Adrenal gland (tissue), 19 donors: ENCODE data around the gene FAM20C. TPM values are rescaled to one million over a fixed set of nuclear protein-coding genes. Genes with fewer than 3 reads are reported as not detected.

Experiments used
- DNase-seq, 7 donors: peaks; one replicate each; pipeline ENCODE4 v3.0.0-alpha.2; 2019 to 2020
- H3K27ac ChIP-seq, 5 donors: fragments of 200-600 bp; sonication (generic) in 4 of 5; 1 replicate in 3 of 5; 2 replicates in 2 of 5; pipeline versions ENCODE4 v1.5.1 to v1.8.0; 2016 to 2020; ENCODE audit warnings: mild to moderate bottlenecking in 1 of 5
- H3K27me3 ChIP-seq: fragments of 200-600 bp; 2 replicates; pipeline ENCODE4 v1.8.0; 2021
- H3K36me3 ChIP-seq, 2 donors: fragments of 200-600 bp; replicated peaks in 1 of 2; 1 replicate in 1 of 2; 2 replicates in 1 of 2; pipeline versions ENCODE4 v1.5.1 to v1.8.0; 2018 to 2022
- H3K4me1 ChIP-seq, 2 donors: fragments of 200-600 bp; replicated peaks in 1 of 2; 1 replicate in 1 of 2; 2 replicates in 1 of 2; pipeline versions ENCODE4 v1.5.1 to v1.8.0; 2018 to 2021
- H3K4me3 ChIP-seq, 4 donors: fragments of 200-600 bp; sonication (generic) in 3 of 4; one replicate each; pipeline ENCODE4 v1.5.1; 2016 to 2018
- H3K9me3 ChIP-seq, 3 donors: fragments of 200-600 bp; sonication (generic) in 1 of 3; replicated peaks in 1 of 3; 1 replicate in 2 of 3; 2 replicates in 1 of 3; pipeline versions ENCODE4 v1.5.1 to v1.8.0; 2016 to 2021
- CTCF ChIP-seq, 6 experiments: fragments of 450-650 bp in 4 of 6; fragments of 200-600 bp in 2 of 6; sonication (generic) in 1 of 6; IDR thresholded peaks; 1 replicate in 5 of 6; 2 replicates in 1 of 6; pipeline versions ENCODE4 v1.5.1 to v1.8.0; 2016 to 2021; ENCODE audit warnings: antibody characterized with exemption in 6 of 6, mild to moderate bottlenecking in 2 of 6, moderate library complexity in 1 of 6
- POLR2A ChIP-seq, 2 donors: fragments of 450-650 bp; IDR thresholded peaks; one replicate each; pipeline ENCODE4 v1.6.1; 2017; ENCODE audit warnings: antibody characterized with exemption in 2 of 2, mild to moderate bottlenecking in 2 of 2, moderate library complexity in 1 of 2
- WGBS, 4 donors: extraction: QIAGEN DNeasy Blood & Tissue Kit in 2 of 4; methylation state at CpG; one replicate each; pipeline versions ENCODE4 v1.1.5 to v1.1.7; 2013 to 2017; 5-methylcytosine and 5-hydroxymethylcytosine counted together
- intact Hi-C, 2 donors: fragments of 100-400 bp; cut with DNase I; formaldehyde crosslinking; loops; one replicate each; pipeline versions ENCODE4 v1.14.1 to v1.15.0; 2022 to 2023
- long read RNA-seq, 10 donors: library from polyadenylated mRNA in 3 of 10; unstranded in 2 of 10; stranded (forward) in 1 of 10; transcript quantifications; one replicate each; pipeline ENCODE4 v2.0.0 and lab custom pipeline, GENCODE V29; 2021 to 2026
- polyA plus RNA-seq, 3 donors: library from polyadenylated mRNA; stranded (reverse); fragments of 200-250 nt in 2 of 3; fragments of 350-450 nt in 1 of 3; fragmentation: Illumina TruSeq in 1 of 3; extraction: RNeasy Lipid Tissue Mini Kit (QIAGEN cat#74804) in 1 of 3; gene quantifications; one replicate each; pipeline ENCODE4 v1.2.3, GENCODE V29; 2013 to 2014
- total RNA-seq, 9 donors: library from RNA; depleted of rRNA in 4 of 9; stranded (reverse); fragments of >200 nt in 4 of 9; fragments of 120-200 nt in 1 of 9; fragmentation: NEBNext Ultra II Directional in 1 of 9; extraction: Animal tissue kit (Norgen Biotek cat#: 25700) in 1 of 9; gene quantifications; one replicate each; pipeline versions ENCODE4 v1.1.0 to v1.2.4, GENCODE V29; 2013 to 2023
- donor health status: healthy with polysubstance abuse.
- donor health status: Bipolar disorder and iron deficiency.
- donor health status: DM: yes; HTN: yes; CAD: no.
- donor health status: DM: no; HTN: no; CAD: no.
- donor health status: DM: no; HTN: no; CAD: no.
- donor health status: DM: yes; HTN: yes; CAD: no.

FAM20C gene
- 10 to 100 TPM in 8 of 9 donors, 1 to 10 TPM in 1; 2.8 to 57.9 (median 38.8) TPM for total RNA-seq
- 10 to 100 TPM in 2 of 3 donors, 1 to 10 TPM in 1; 7.5 to 31.0 (median 24.0) TPM for polyA plus RNA-seq
- long read RNA-seq, donor 1 = 0 reads
- long read RNA-seq, donor 2 = 0 reads
- long read RNA-seq, donor 3 = 0 reads
- long read RNA-seq, donor 4, partial matches to known transcripts = 3 of 3 reads
- long read RNA-seq, donor 4, other reads (novel, unspliced or antisense) = 0 of 3 reads
- long read RNA-seq, donor 5, transcript FAM20C-201 (10 exons, 2,751 nt) = major isoform, 52 of 69 reads
- long read RNA-seq, donor 5, partial matches to known transcripts = 8 of 69 reads
- long read RNA-seq, donor 5, other reads (novel, unspliced or antisense) = 9 of 69 reads
- long read RNA-seq, donor 6, partial matches to known transcripts = 0 of 3 reads
- long read RNA-seq, donor 6, other reads (novel, unspliced or antisense) = 2 of 3 reads
- long read RNA-seq, donor 7 = 0 reads
- long read RNA-seq, donor 8, partial matches to known transcripts = 0 of 4 reads
- long read RNA-seq, donor 8, other reads (novel, unspliced or antisense) = 0 of 4 reads
- long read RNA-seq, donor 9 = 0 reads
- long read RNA-seq, donor 10, partial matches to known transcripts = 0 of 1 reads
- long read RNA-seq, donor 10, other reads (novel, unspliced or antisense) = 0 of 1 reads

- 0% methylated on average over 3 to 89 of the region's 89 CpGs; no CpG with 5 or more reads in 1 of the 4 donors for WGBS, 4 donors
- DNase-seq = peak; percentile 82 to 89 (median 87)
- intact Hi-C loops = no loop called here
- peak within 1 kb of the TSS in 4 of 5 donors; percentile 80 to 89 (median 82) for H3K27ac ChIP-seq
- TF ChIP-seq CTCF (IDR thresholded peaks at IDR 0.05) (no peak), POLR2A (IDR thresholded peaks at IDR 0.05) (peak; percentile 68 to 85)
- H3K27me3 ChIP-seq = no peaks in the 10 kb centered on the region
- peaks cover 33 to 34% of the 10 kb centered on the region in 2 donors for H3K4me1 ChIP-seq
- H3K9me3 ChIP-seq = no peaks in the 10 kb centered on the region
- H3K36me3 ChIP-seq = peaks cover 0 to 17% of the 10 kb centered on the region in 2 donors
- peak within 1 kb of the TSS; percentile 23 to 94 (median 52) for H3K4me3 ChIP-seq
Observed at GRCh38 chr7:191981-192649, at the start of gene FAM20C. TSS of gene FAM20C (plus strand) at chr7:192571. CDS start at chr7:193200, 629 bp downstream.

- no peaks in the 10 kb centered on the region for H3K36me3 ChIP-seq
- H3K9me3 ChIP-seq = no peaks in the 10 kb centered on the region
- no peaks in the 10 kb centered on the region for H3K27me3 ChIP-seq
- TF ChIP-seq CTCF (IDR thresholded peaks at IDR 0.05) (no peak), POLR2A (IDR thresholded peaks at IDR 0.05) (no peak)
- DNase-seq = peak in 2 of 7 donors; percentile 11
- no peak overlapping the region for H3K4me3 ChIP-seq
- H3K4me1 ChIP-seq = peaks cover 0 to 4% of the 10 kb centered on the region in 2 donors
- H3K27ac ChIP-seq = peak overlapping the region in 1 of 5 donors; percentile 30
- 83 to 94% (median 90%) methylated on average over 15 to 22 of the region's 22 CpGs for WGBS, 4 donors
- intact Hi-C loops = no loop called here
Observed at GRCh38 chr7:143145-143751, 49.1 kb upstream of the FAM20C start.

- intact Hi-C loops = no loop called here
- no peak for TF ChIP-seq CTCF (IDR thresholded peaks at IDR 0.05)
- TF ChIP-seq POLR2A (IDR thresholded peaks at IDR 0.05) = no peak
- no peaks in the 10 kb centered on the region for H3K9me3 ChIP-seq
- peaks cover 0 to 4% of the 10 kb centered on the region in 2 donors for H3K4me1 ChIP-seq
- H3K4me3 ChIP-seq = no peak overlapping the region
- 72 to 84% (median 77%) methylated on average over 8 to 12 of the region's 12 CpGs for WGBS, 4 donors
- H3K27me3 ChIP-seq = no peaks in the 10 kb centered on the region
- no peaks in the 10 kb centered on the region for H3K36me3 ChIP-seq
- peak in 2 of 7 donors; percentile 11 to 14 for DNase-seq
- no peak overlapping the region for H3K27ac ChIP-seq
Observed at GRCh38 chr7:143811-144453, 48.4 kb upstream of the FAM20C start.
